Panc1 (cell line): ENCODE data around the gene SPRTN. TPM values are rescaled to one million over a fixed set of nuclear protein-coding genes. Genes with fewer than 3 reads are reported as not detected.

Source experiments
- ATAC-seq: fragments of 200-7000 bp; cut with Tn5 transposase; 2 replicates; pipeline ENCODE4 v1.9.1; 2020; ENCODE audit warnings: mild to moderate bottlenecking, moderate library complexity
- BruUV-seq: library from RNA; stranded (reverse); fragments of 400-500 nt; replicated peaks from 2 replicates; lab custom pipeline; 2021; lab: Mats Ljungman, UMichigan
- CTCF ChIA-PET: fragments of 300-600 bp; sonication (Branson Sonifier 250); formaldehyde crosslinking; loops from one replicate; lab custom pipeline; 2022; ENCODE audit warnings: antibody characterized with exemption; lab: Charles Lee
- POLR2A ChIA-PET: fragments of 300-600 bp; sonication (Branson Sonifier 250); formaldehyde crosslinking; loops from one replicate; lab custom pipeline; 2022; ENCODE audit warnings: antibody characterized with exemption; lab: Charles Lee
- DNase-seq: peaks from one replicate; pipeline ENCODE4 v3.0.0-alpha.2; 2010; ENCODE audit warnings: low read depth, low spot score
- H3K27ac ChIP-seq: 2 replicates; pipeline ENCODE4 v1.5.1; 2011; ENCODE audit warnings: mild to moderate bottlenecking, low read length, inconsistent platforms
- H3K27me3 ChIP-seq: fragments of 200-500 bp; sonication (Bioruptor generic); 2 replicates; pipeline ENCODE4 v1.6.0; 2014; ENCODE audit warnings: low read length, inconsistent platforms; ENCODE audit not compliant: control insufficient read depth, insufficient read depth
- H3K36me3 ChIP-seq: fragments of 200-500 bp; sonication (Bioruptor generic); 2 replicates; pipeline ENCODE4 v1.5.1; 2014; ENCODE audit warnings: inconsistent platforms, mild to moderate bottlenecking, low read length, moderate library complexity; ENCODE audit not compliant: control insufficient read depth, insufficient read depth
- H3K4me1 ChIP-seq: 2 replicates; pipeline ENCODE4 v1.5.1; 2011; ENCODE audit warnings: inconsistent platforms, mild to moderate bottlenecking, low read length, moderate library complexity; ENCODE audit not compliant: control insufficient read depth, insufficient read depth
- H3K4me3 ChIP-seq, 2 experiments: 2 replicates each; pipeline ENCODE4 v1.5.1; 2011 to 2012; ENCODE audit warnings: low read depth in 2 of 2, low read length in 2 of 2, mild to moderate bottlenecking in 2 of 2, inconsistent platforms in 1 of 2, moderate library complexity in 1 of 2
- H3K9me3 ChIP-seq: fragments of 200-500 bp; sonication (Bioruptor generic); 2 replicates; pipeline ENCODE4 v1.5.1; 2014; ENCODE audit warnings: low read depth, mild to moderate bottlenecking, inconsistent platforms, low read length, moderate library complexity; ENCODE audit not compliant: control insufficient read depth, insufficient read depth
- POLR2AphosphoS5 ChIP-seq: IDR thresholded peaks from 2 replicates; pipeline ENCODE4 v1.6.1; 2012; ENCODE audit warnings: mild to moderate bottlenecking, low read depth, low read length, moderate library complexity
- SIN3A ChIP-seq: IDR thresholded peaks from 2 replicates; pipeline ENCODE4 v1.6.1; 2012; ENCODE audit warnings: low read depth, mild to moderate bottlenecking, low read length, moderate library complexity, borderline replicate concordance; ENCODE audit not compliant: insufficient read depth
- TCF7L2 ChIP-seq: IDR thresholded peaks from 2 replicates; pipeline ENCODE4 v1.6.1; 2011; ENCODE audit warnings: mild to moderate bottlenecking, low read depth, low read length, inconsistent platforms
- in situ Hi-C: cut with HindIII; loops from 2 replicates; pipeline ENCODE4 v1.10.0; 2016; ENCODE audit warnings: low sequenced_read_pairs, low pct_unique_long_range_greater_than_20kb
- intact Hi-C: fragments of 100-400 bp; cut with micrococcal nuclease; formaldehyde crosslinking; loops from one replicate; pipeline ENCODE4 v1.10.0; 2022; ENCODE audit not compliant: unreplicated experiment
- total RNA-seq: library from RNA; stranded (reverse); gene quantifications from one replicate; pipeline ENCODE4 v1.2.1, GENCODE V29; 2021; ENCODE audit not compliant: unreplicated experiment
- TF ChIP-seq, protein P1 (sequence below): fragments of 450-650 bp; IDR thresholded peaks from 2 replicates; pipeline ENCODE4 v1.5.1; 2017; ENCODE audit warnings: mild to moderate bottlenecking
- TF ChIP-seq, protein P2 (sequence below), 2 experiments: IDR thresholded peaks; 2 replicates each; pipeline ENCODE4 v1.6.1; 2011 to 2012; ENCODE audit warnings: low read depth in 2 of 2, control low read depth in 1 of 2, low read length in 1 of 2, mild to moderate bottlenecking in 1 of 2, moderate library complexity in 1 of 2; ENCODE audit not compliant: insufficient read depth in 1 of 2

Gene SPRTN
- total RNA-seq, 1 experiment from 2014 or later, result 20.0 TPM

DNA sequence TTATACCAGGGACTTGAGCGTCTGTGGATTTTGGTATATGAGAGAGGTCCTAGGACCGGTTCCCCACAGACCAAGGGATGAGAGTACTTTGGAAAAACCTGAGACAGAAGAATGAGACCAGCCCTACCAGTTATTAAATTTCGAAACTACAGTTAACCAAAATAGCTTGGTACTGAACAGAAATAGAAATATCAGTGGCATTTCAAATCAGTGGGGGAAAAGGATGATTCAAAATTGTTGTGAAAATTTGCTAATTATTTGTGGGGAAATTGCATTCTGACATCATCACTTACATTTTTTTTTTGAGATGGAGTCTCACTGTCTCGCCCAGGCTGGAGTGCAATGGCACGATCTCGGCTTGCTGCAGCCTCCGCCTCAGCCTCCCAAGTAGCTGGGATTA, 8.6 kb upstream of the SPRTN start:
- DNase-seq (no peak), ATAC-seq (no peak)
- BruUV-seq, result no TSS peak
- ChIA-PET POLR2A (no interaction called here), CTCF (no interaction called here)
- intact Hi-C loops, result no loop called here
- no peaks in the 10 kb centered on the region; the same call in 1 of the 2 replicates for H3K36me3 ChIP-seq
- H3K27ac ChIP-seq, result no peak overlapping the region
- TF ChIP-seq, protein P1, sequence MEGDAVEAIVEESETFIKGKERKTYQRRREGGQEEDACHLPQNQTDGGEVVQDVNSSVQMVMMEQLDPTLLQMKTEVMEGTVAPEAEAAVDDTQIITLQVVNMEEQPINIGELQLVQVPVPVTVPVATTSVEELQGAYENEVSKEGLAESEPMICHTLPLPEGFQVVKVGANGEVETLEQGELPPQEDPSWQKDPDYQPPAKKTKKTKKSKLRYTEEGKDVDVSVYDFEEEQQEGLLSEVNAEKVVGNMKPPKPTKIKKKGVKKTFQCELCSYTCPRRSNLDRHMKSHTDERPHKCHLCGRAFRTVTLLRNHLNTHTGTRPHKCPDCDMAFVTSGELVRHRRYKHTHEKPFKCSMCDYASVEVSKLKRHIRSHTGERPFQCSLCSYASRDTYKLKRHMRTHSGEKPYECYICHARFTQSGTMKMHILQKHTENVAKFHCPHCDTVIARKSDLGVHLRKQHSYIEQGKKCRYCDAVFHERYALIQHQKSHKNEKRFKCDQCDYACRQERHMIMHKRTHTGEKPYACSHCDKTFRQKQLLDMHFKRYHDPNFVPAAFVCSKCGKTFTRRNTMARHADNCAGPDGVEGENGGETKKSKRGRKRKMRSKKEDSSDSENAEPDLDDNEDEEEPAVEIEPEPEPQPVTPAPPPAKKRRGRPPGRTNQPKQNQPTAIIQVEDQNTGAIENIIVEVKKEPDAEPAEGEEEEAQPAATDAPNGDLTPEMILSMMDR, result no peak
- TF ChIP-seq SIN3A (no peak), POLR2AphosphoS5 (no peak), TCF7L2 (no peak)
- TF ChIP-seq, protein P2, sequence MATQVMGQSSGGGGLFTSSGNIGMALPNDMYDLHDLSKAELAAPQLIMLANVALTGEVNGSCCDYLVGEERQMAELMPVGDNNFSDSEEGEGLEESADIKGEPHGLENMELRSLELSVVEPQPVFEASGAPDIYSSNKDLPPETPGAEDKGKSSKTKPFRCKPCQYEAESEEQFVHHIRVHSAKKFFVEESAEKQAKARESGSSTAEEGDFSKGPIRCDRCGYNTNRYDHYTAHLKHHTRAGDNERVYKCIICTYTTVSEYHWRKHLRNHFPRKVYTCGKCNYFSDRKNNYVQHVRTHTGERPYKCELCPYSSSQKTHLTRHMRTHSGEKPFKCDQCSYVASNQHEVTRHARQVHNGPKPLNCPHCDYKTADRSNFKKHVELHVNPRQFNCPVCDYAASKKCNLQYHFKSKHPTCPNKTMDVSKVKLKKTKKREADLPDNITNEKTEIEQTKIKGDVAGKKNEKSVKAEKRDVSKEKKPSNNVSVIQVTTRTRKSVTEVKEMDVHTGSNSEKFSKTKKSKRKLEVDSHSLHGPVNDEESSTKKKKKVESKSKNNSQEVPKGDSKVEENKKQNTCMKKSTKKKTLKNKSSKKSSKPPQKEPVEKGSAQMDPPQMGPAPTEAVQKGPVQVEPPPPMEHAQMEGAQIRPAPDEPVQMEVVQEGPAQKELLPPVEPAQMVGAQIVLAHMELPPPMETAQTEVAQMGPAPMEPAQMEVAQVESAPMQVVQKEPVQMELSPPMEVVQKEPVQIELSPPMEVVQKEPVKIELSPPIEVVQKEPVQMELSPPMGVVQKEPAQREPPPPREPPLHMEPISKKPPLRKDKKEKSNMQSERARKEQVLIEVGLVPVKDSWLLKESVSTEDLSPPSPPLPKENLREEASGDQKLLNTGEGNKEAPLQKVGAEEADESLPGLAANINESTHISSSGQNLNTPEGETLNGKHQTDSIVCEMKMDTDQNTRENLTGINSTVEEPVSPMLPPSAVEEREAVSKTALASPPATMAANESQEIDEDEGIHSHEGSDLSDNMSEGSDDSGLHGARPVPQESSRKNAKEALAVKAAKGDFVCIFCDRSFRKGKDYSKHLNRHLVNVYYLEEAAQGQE (IDR thresholded peaks at IDR 0.05; ENCODE audit: insufficient read depth in 1 of 2, low read depth in 2 of 2, low read length in 1 of 2), result no peak
- no peaks in the 10 kb centered on the region for H3K27me3 ChIP-seq
- H3K4me3 ChIP-seq, result no peak overlapping the region
- H3K4me1 ChIP-seq, result peaks cover 16% of the 10 kb centered on the region
- no peaks in the 10 kb centered on the region for H3K9me3 ChIP-seq
- in situ Hi-C loops, result no loop called here

DNA sequence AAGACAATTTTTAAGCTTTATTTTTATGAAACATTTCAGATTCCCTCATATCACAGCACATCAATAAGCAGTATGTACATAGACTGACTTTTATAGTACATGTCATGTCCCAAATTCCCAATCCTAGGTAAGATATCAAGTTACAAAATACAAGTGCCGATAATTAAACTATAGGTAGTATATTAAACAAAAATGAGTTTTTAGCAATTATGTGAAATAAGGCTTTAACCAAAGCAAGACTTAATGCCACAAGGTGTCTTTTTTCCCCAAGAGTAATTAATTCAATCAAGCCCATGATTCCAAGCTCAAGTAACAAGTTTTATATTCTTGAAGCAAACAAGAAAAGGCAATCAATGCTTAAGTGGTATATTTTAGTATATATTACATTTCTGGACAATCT, 5.3 kb upstream of the SPRTN start:
- ChIA-PET CTCF (interaction anchor here (0.7 kb wide), 1 partner anchor 329 kb away, joined by 3 read pairs; no protein-coding TSS in a partner anchor), POLR2A (no interaction called here)
- no peak for ATAC-seq
- peaks cover 3% of the 10 kb centered on the region for H3K36me3 ChIP-seq
- H3K4me3 ChIP-seq, result peak overlapping the region in 1 of 2 experiments; percentile 65; a peak in 1 of 4 replicates
- TF ChIP-seq POLR2AphosphoS5 (no peak), SIN3A (no peak), TCF7L2 (no peak)
- TF ChIP-seq, protein P1, result no peak
- TF ChIP-seq, protein P2 (IDR thresholded peaks at IDR 0.05; ENCODE audit: insufficient read depth in 1 of 2, low read depth in 2 of 2, low read length in 1 of 2), result no peak
- no peak for DNase-seq
- intact Hi-C loops, result loop anchor here (10.0 kb wide), 1 partner anchor 88 kb away; the partner anchor contains the start of gene GNPAT
- peaks cover 19% of the 10 kb centered on the region for H3K4me1 ChIP-seq
- no peak overlapping the region for H3K27ac ChIP-seq
- H3K27me3 ChIP-seq, result no peaks in the 10 kb centered on the region
- in situ Hi-C loops, result no loop called here
- H3K9me3 ChIP-seq, result no peaks in the 10 kb centered on the region
- BruUV-seq, result no TSS peak
